ENCODE data around the gene LYL1. TPM values are rescaled to one million over a fixed set of nuclear protein-coding genes. Genes with fewer than 3 reads are reported as not detected.

LYL1 gene
- total and polyA plus RNA-seq, 9 of the 15 experiments (the other 6 are each of a cell fraction or from before 2014, with no cell fraction given): 1.3 to 266 (median 34.0) TPM

DNA sequence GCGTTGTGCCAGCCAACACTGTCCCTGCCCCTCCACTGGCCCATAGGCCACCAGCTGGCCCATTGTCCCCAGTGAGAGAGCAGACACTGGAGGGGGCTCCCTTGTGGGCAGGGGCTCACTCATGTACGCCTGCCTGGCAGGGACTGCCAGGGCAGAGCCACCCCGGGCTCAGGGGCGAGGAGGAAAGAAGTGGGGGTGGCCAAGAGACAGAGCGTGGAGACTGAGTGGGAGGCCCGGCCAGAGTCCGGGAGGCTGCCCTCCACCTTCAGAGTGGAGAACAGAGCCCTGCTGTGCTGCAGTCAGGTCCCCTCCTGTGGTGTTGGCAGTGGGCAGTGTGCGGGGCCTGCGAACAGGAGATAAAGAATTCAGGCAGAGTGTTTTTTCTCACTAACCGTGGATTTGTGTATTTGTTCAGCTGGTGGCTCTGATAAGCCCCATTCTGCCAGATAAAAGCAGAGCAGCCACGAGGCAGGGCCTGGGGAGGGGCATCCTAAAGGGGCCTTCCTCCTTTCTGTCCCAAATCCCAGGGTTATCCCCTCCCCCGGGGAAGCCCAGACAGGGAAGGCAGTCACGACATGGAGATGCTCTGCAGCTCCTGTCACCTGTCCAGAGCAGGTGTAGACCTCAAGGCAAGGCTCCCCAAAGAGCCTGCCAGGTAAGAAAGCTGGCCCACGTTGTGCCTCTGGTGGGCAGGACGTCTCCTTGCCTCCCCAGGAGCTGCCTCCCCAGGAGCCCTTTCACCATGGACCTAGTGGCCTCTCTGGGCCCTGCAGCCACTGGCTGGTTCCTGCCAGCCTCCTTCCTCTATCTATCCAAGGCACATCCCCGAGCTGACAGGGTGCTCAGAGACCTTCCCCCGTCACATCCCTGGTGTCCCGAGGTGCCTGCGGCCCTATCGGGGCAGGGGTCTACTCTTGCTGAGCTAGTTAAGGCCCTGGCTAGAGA is 33.0 kb downstream of the LYL1 start (continued):
- TF ChIP-seq ZNF197 (CRISPR knock-in tag; IDR thresholded peaks at IDR 0.05; ENCODE audit: low read depth): peak; percentile 88
- 0 out of 2 replicates have a peak, but pooled peaks have one; percentile 34 for TF ChIP-seq HIVEP1 (CRISPR knock-in tag; IDR thresholded peaks at IDR 0.05)
- peak; percentile 58; the same call in 1 of the 2 replicates for TF ChIP-seq RBFOX2 (IDR thresholded peaks at IDR 0.05; ENCODE audit: low read depth, low read length)
- TF ChIP-seq, protein P1, sequence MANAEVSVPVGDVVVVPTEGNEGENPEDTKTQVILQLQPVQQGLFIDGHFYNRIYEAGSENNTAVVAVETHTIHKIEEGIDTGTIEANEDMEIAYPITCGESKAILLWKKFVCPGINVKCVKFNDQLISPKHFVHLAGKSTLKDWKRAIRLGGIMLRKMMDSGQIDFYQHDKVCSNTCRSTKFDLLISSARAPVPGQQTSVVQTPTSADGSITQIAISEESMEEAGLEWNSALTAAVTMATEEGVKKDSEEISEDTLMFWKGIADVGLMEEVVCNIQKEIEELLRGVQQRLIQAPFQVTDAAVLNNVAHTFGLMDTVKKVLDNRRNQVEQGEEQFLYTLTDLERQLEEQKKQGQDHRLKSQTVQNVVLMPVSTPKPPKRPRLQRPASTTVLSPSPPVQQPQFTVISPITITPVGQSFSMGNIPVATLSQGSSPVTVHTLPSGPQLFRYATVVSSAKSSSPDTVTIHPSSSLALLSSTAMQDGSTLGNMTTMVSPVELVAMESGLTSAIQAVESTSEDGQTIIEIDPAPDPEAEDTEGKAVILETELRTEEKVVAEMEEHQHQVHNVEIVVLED (CRISPR knock-in tag; IDR thresholded peaks at IDR 0.05): 0 out of 2 replicates have a peak, but pooled peaks have one; percentile 4
- 0 out of 2 replicates have a peak, but pooled peaks have one; percentile 5 for TF ChIP-seq SMC3 (conservative IDR thresholded peaks at IDR 0.05; ENCODE audit: insufficient read depth, low read depth, low read length)
- TF ChIP-seq FOXJ3 (CRISPR knock-in tag; IDR thresholded peaks at IDR 0.05): no peak
- TF ChIP-seq, protein P2, sequence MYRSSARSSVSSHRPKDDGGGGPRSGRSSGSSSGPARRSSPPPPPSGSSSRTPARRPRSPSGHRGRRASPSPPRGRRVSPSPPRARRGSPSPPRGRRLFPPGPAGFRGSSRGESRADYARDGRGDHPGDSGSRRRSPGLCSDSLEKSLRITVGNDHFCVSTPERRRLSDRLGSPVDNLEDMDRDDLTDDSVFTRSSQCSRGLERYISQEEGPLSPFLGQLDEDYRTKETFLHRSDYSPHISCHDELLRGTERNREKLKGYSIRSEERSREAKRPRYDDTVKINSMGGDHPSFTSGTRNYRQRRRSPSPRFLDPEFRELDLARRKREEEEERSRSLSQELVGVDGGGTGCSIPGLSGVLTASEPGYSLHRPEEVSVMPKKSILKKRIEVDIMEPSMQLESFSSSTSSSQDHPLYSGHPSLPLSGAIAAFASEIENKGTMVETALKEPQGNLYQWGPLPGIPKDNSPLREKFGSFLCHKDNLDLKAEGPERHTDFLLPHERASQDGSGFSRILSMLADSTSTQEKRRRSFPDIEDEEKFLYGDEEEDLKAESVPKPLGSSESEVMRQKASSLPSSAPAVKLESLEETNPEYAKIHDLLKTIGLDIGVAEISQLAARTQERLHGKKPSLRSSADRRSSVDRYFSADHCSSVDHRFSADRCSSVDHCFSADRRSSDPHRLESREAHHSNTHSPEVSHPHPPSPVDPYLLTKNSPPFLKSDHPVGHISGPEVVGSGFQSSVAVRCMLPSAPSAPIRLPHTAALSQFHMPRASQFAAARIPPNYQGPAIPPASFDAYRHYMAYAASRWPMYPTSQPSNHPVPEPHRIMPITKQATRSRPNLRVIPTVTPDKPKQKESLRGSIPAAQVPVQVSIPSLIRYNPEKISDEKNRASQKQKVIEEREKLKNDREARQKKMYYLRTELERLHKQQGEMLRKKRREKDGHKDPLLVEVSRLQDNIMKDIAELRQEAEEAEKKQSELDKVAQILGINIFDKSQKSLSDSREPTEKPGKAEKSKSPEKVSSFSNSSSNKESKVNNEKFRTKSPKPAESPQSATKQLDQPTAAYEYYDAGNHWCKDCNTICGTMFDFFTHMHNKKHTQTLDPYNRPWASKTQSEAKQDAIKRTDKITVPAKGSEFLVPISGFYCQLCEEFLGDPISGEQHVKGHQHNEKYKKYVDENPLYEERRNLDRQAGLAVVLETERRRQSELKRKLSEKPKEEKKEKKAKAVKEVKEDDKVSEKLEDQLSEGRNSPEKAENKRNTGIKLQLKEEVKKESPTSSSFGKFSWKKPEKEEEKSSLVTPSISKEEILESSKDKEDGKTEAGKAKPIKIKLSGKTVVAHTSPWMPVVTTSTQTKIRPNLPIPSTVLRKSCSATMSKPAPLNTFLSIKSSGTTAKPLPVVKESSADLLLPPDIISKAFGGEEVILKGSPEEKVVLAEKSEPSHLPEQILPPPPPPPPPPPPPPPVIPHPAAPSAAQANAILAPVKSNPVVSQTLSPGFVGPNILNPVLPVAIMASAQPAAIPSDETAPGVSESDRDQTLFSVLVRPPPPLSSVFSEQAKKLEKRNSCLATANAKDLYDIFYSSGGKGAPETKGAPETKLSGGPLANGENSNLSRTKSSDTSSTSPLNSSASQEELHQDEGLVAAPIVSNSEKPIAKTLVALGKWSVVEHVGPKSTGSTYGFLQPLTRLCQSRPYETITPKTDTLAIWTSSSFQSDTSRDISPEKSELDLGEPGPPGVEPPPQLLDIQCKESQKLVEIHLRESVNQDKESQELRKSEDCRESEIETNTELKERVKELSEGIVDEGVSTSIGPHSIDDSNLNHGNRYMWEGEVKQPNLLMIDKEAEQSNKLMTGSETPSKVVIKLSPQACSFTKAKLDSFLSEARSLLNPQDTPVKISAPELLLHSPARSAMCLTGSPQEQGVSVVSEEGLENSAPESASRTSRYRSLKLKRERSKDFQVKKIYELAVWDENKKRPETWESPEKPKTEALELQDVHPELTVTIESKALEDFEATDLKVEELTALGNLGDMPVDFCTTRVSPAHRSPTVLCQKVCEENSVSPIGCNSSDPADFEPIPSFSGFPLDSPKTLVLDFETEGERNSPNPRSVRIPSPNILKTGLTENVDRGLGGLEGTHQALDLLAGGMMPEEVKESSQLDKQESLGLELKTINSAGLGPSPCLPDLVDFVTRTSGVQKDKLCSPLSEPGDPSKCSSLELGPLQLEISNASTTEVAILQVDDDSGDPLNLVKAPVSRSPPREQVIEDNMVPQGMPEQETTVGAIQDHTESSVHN (IDR thresholded peaks at IDR 0.05; ENCODE audit: borderline replicate concordance in 1 of 2, low read depth in 1 of 2): peak in 1 of 2 experiments; percentile 69; a peak in 2 of 4 replicates
- TF ChIP-seq SAFB (IDR thresholded peaks at IDR 0.05; ENCODE audit: borderline replicate concordance, low read depth, low read length): peak; percentile 49; the same call in 1 of the 2 replicates
- TF ChIP-seq MTA1 (IDR thresholded peaks at IDR 0.05; ENCODE audit: borderline replicate concordance): peak; percentile 94
- TF ChIP-seq HMGN3 (IDR thresholded peaks at IDR 0.05; ENCODE audit: borderline replicate concordance, extremely low read depth, insufficient read length, low read depth, low read length): peak; percentile 98
- TF ChIP-seq ZBTB1 (CRISPR knock-in tag; IDR thresholded peaks at IDR 0.05; ENCODE audit: borderline replicate concordance, low read depth): no peak
- peak; percentile 9; the same call in 1 of the 2 replicates for TF ChIP-seq HSF4 (CRISPR knock-in tag; IDR thresholded peaks at IDR 0.05; ENCODE audit: borderline replicate concordance)
- TF ChIP-seq MYC (IDR thresholded peaks at IDR 0.05; ENCODE audit: low read depth, low read length): peak; percentile 97
- TF ChIP-seq MYC (CRISPR knock-in tag; IDR thresholded peaks at IDR 0.05; ENCODE audit: borderline replicate concordance, low read depth): 0 out of 2 replicates have a peak, but pooled peaks have one; percentile 6
- TF ChIP-seq ZKSCAN1 (IDR thresholded peaks at IDR 0.05; ENCODE audit: low read depth, low read length): peak; percentile 59; the same call in 1 of the 2 replicates
- TF ChIP-seq SIN3B (IDR thresholded peaks at IDR 0.05; ENCODE audit: low read depth): no peak
- TF ChIP-seq RNF2 (IDR thresholded peaks at IDR 0.05): peak; percentile 91

Measured in K562 (cell line).